ENCODE results near the gene PDE4D.

PDE4D gene

GRCh38 chr5:59483971-59484472, 409.5 kb downstream of the PDE4D start:
- DNase-seq (ENCODE audit: low spot score): no peak
- H3K4me3 ChIP-seq: no peak overlapping the region
- no peak overlapping the region for H3K27ac ChIP-seq
- TF ChIP-seq CTCF (IDR thresholded peaks at IDR 0.05): no peak

- Histone ChIP-seq H3K4me3 (no peak overlapping the region), H3K27ac (no peak overlapping the region)
- no peak for DNase-seq (ENCODE audit: low spot score)
- no peak for TF ChIP-seq CTCF (IDR thresholded peaks at IDR 0.05)
Measured at GRCh38 chr5:59479086-59479485, 414.4 kb downstream of the PDE4D start.

GRCh38 chr5:59474324-59474723, 419.2 kb downstream of the PDE4D start:
- no peak for DNase-seq (ENCODE audit: low spot score)
- H3K27ac ChIP-seq: no peak overlapping the region
- no peak for TF ChIP-seq CTCF (IDR thresholded peaks at IDR 0.05)
- H3K4me3 ChIP-seq: no peak overlapping the region

- no peak for DNase-seq (ENCODE audit: low spot score)
- no peak overlapping the region for H3K27ac ChIP-seq
- no peak overlapping the region for H3K4me3 ChIP-seq
- no peak for TF ChIP-seq CTCF (IDR thresholded peaks at IDR 0.05)
Measured at GRCh38 chr5:59473611-59474010, 419.9 kb downstream of the PDE4D start.

- Histone ChIP-seq H3K4me3 (no peak overlapping the region), H3K27ac (no peak overlapping the region)
- no peak for DNase-seq (ENCODE audit: low spot score)
- no peak for TF ChIP-seq CTCF (IDR thresholded peaks at IDR 0.05)
Measured at GRCh38 chr5:59471463-59471862, 422.1 kb downstream of the PDE4D start.

- no peak for TF ChIP-seq CTCF (IDR thresholded peaks at IDR 0.05)
- no peak for DNase-seq (ENCODE audit: low spot score)
Measured at GRCh38 chr5:59467969-59468368, 425.6 kb downstream of the PDE4D start.

GRCh38 chr5:59466271-59466670, 427.3 kb downstream of the PDE4D start:
- DNase-seq (ENCODE audit: low spot score): no peak
- Histone ChIP-seq H3K4me3 (no peak overlapping the region), H3K27ac (no peak overlapping the region)
- TF ChIP-seq CTCF (IDR thresholded peaks at IDR 0.05): no peak

More at GRCh38 chr5:59467969-59468368, 425.6 kb downstream of the PDE4D start:
- Histone ChIP-seq H3K4me3 (no peak overlapping the region), H3K27ac (no peak overlapping the region)
